ENCODE data around the gene CCDC197.

Gene CCDC197

GRCh38 chr14:93997082-93997481, at the start of gene CCDC197:
TSS of gene CCDC197 (plus strand) at chr14:93997301. CDS start at chr14:93998132, 831 bp downstream.
- DNase-seq (ENCODE audit: extremely low read depth in 1 of 2, low read depth in 1 of 2), result no peak

GRCh38 chr14:93949511-93950075, 47.5 kb upstream of the CCDC197 start:
- DNase-seq (ENCODE audit: extremely low read depth in 1 of 2, low read depth in 1 of 2), result no peak

DNA sequence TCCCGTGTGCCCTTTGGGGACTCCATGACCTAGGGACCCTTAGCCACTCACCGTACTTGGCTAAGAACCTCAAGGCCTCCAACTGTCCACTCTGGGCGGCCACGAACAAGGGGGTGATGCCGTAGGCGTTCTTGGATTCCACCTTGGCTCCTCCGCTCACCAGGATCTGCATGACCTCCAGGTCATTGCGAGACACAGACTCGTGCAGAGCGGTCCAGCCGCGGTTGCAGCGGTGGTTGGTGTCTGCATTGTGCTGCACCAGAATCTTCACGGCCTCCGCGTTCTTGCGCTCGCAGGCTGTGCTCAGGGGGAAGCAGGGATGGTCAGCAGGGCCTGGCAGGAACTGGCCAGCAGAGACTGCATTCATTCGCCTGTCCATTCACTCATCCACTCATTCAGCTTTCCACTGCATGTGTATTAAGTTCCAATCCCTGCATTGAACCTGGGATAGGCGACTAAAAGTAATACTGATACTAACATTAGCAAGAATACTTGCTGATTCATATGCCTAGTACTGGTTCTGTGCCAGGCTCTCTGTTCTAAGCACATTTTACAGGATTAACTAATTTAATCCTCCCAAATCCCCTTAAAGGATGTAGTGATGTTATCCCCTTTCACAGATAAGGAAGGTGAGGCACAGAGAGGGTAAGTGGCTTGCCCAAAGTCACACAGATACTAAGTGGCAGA, 46.0 kb upstream of the CCDC197 start:
- no peak for DNase-seq (ENCODE audit: extremely low read depth in 1 of 2, low read depth in 1 of 2)

DNA sequence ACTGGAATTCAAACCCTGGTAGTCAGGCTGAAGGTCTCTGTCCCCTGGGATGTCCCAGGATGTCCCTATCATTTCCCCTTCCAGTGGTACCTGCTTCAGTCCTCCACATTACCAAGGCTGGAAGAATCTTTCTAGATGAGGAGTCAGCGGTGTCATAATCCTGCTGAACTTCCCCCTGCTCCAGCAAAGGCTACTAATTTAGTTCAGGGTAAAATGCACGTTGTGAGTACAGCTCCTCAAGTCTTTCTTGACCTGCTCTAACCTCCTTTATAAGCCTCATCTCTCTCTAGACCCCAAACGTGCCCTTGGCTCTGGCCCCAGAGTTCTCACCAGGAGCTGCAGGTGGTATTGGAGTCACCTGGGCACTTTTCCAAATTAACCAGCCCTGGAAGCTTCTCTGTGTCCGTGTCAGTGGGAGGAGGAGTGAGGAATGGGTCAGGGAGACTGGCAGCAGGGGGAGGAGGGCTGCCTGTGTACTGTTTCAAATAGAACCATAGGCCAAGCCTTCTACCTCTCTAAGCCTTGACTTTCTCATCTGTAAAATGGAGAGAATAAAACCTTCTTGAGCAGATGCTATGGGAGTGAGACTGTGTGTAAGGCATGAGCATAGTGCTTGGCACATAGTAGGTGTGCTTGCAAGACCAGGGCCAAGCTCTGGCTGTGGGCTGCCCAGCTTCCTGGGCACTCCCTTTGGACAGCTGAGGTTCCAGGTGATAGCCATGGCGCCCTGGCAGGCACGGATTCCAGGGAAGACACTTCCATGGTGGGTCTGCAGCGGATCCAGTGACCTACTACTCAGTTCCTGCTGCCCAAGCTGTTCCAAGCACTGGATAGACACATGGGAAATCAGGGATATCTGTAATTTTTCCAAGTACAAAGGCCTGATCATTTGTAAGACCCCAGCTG, 45.2 kb upstream of the CCDC197 start:
- DNase-seq (ENCODE audit: extremely low read depth in 1 of 2, low read depth in 1 of 2), result no peak

- DNase-seq (ENCODE audit: extremely low read depth in 1 of 2, low read depth in 1 of 2), result no peak
These were observed 44.3 kb upstream of the CCDC197 start for GRCh38 chr14:93952829-93953228.

DNA sequence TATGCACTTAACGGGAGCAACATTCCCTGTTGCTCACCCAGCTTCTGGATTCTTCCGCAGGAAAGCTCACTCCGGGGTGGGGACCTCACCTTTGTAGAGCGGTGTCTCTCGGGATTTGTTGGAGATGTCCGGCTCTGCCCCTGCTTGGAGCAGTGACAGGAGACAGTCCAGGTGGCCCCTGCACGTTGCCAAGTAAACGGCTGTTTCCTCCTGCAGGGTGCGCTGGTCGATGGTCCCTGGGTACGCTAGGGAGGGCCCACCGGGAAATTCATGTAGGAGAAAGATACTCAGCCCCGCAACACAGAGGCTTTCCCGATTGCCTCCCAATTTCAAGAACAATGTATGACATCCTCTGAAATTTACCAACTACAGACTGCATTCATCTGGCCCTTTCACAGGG, 43.8 kb upstream of the CCDC197 start:
- no peak for DNase-seq (ENCODE audit: extremely low read depth in 1 of 2, low read depth in 1 of 2)

DNA sequence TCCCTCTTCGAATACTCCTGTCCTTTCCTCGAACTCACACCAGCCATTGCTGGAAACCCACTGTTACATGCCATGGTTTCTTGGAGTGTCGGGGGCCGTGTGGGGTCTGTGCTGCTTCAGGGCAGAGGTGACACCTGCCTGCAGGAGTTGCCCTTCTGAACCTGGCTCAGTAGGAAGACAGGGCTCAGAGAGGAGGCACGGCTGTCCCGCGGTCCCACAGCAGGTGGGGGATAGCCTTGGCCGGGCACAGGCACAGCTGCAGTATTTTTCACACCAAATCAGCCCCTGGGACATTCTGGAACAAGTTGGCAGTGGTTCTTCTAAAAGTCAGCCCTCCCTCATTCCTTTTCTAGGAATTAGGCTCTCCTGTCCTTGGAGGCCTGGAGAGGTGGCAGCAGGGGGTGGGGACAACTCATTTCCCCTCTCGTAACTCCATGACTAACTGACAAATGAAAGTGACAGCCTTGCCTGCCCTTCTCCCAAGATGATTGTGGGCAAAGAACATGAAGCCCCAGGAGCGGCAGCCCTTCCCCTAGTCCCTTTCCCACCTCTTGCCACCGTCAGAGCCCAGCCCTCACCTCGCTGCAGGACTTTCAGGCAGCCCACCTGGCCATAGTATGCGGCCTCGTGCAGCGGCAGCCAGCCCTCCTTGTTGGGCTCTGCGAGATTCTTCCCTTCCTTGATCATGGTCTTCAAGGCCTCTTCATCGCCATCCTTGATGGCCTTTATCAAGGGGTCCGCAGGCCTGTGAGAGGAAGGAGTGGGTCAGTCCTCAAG, 43.2 kb upstream of the CCDC197 start:
- DNase-seq (ENCODE audit: extremely low read depth in 1 of 2, low read depth in 1 of 2), result no peak

- DNase-seq (ENCODE audit: extremely low read depth in 1 of 2, low read depth in 1 of 2), result no peak
These were observed 42.6 kb upstream of the CCDC197 start for GRCh38 chr14:93954516-93954830.

- no peak for DNase-seq (ENCODE audit: extremely low read depth in 1 of 2, low read depth in 1 of 2)
These were observed 41.9 kb upstream of the CCDC197 start for GRCh38 chr14:93954900-93955849.

DNA sequence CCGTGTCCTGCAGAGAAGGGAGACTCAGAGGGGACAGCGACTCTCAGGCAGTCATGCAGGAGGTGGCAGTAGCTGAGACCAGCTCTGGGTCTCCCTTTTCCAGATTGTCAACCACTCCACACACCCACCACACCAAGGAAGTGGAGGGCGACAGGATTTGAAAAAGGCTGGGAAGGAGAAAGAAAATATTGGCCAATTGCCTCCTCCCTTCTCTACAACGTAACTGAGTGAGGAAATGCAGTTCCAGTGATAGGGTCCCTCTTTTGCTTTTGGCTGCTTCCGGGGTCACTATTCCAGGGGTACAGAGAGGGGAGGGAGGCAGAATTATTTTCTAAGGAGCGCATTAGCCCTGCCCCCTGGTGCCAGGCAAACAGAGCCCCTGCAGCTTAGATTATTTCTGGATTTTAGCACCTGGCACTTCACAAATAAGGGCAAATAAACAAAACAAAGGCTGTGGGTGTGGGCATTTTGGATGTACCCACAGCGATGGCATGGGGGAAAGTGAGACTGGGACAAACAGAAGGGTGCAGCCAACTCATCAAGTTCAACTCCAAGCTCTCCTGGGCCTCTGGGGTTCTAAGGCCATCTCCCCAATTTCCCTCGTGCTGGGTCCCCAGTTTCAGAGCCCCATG, 41.1 kb upstream of the CCDC197 start:
- no peak for DNase-seq (ENCODE audit: extremely low read depth in 1 of 2, low read depth in 1 of 2)

DNA sequence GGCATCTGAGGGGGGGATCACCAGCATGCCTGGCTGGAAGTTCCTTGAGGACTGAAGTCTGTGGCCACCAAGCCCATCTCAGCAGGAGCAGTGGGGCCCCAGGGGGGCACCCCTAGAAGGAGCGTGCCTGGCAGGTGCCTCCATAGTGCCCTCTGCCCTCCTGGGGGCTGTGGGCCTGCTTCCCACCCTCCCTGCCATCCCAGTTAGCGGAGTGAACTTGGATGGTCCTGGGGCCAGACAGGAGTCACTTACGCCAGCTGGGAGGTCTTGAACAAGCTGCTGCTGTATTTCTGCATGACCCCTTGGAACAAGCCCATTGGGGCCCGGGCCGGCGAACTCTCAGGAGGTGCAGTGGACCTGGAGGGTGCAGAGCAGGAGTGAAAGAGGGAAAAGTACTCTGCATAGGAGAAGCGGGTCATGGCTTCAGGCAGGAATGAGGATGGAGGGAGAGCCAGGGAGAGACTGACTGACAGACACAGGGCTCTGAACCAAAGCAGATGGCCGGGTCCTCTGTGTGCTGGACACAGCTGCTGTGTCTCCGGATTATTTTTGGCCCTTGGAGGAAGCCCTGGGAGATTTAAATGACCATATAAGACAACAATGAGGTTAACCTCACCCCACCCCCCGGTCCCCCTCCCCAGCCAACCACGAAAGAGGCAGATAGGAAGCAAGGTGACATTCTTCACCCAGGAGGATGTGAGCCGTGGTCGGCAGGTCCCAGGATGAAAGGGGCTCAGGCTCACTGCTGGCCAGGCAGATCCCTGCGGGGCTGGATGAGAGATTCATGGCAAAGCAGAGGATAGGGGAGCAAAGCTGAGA, 40.4 kb upstream of the CCDC197 start:
- DNase-seq (ENCODE audit: extremely low read depth in 1 of 2, low read depth in 1 of 2), result no peak

DNA sequence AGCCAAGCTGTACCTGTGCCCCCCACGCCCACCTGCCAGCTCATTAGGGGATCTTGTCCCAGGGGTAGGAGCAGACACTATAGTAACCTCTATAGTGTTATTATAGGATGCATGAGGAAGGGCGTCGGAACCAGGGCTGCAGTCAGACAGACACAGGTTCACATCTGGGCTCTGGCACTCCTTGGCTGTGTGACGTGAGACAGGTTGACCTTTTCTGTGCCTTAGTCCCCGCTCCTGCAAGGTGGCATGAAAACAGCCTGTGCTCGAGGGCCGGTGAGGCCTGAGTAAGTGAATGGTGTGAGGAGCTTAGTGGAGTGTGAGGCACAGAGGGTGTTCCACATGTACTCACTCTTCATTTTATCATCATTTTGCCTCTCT, 39.8 kb upstream of the CCDC197 start:
- DNase-seq (ENCODE audit: extremely low read depth in 1 of 2, low read depth in 1 of 2), result no peak

DNA sequence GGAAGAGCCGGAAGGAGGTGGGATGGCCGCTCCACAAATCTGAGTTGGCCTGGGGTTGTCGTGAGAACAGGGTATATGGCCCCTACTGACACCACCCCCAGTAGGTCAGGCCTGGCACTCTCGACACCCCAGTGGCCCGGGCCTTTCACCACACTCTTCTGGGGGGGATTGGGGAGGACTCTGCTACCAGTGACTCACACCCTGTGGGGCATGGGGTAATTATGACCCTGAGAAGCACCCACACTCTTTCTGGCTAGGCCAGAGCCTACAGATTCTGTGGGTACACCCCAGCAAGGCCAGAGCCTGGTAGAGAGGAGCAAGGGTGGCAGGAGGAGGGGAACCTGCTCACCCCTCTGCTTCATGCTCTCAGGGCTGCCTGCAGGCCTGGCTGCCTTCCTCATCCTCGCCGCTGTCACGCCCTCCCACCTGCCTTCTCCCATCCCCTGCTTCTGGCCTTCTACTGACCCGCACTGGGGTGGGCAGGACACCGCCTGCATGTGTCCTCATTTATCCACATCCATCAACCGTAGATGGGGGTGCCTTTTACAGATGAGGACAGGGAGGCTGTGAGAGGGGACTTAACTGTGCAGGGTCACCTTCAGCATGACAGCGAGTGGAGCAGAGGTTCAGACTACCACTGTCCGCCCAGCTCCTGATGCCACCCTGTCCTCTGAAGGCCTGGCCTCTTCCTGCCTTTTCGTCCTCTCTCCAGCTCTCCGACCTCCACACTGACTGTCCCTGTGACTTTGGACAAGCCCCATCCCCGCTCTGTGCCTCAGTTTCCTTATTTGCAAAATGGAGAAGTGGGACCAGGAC, 39.1 kb upstream of the CCDC197 start:
- DNase-seq (ENCODE audit: extremely low read depth in 1 of 2, low read depth in 1 of 2), result no peak

DNA sequence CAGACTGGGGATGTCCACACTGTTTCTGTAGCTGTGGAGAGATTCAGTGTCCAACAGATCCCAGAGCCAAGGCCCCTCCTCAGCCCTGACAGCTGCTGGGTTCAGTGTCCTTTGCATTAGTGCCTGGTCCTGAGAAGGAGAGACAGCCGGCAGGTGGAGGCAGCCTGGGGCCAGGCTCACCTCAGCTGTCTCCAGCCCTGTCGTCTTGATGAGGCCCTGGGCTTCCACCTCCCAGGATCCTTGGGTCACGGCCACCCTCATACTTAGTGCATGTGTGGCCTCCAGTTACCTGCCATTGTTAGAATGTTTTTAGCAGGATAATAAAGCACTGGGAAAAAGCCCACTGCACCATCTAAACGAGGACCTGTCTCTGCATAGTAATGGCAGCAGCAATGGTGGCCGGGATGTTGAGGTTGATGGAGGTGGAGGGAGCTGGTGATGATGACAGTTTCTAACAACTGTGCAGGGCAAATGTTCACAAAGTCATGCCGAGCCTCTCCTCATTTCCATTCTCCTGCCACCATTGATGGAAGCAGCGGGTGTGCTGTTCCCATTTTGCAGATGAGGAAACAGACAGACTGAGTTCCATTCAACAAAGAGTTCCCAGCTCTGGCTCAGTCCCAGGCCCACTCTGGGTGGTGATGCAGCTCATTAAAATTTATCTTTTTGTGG, 38.4 kb upstream of the CCDC197 start:
- no peak for DNase-seq (ENCODE audit: extremely low read depth in 1 of 2, low read depth in 1 of 2)

DNA sequence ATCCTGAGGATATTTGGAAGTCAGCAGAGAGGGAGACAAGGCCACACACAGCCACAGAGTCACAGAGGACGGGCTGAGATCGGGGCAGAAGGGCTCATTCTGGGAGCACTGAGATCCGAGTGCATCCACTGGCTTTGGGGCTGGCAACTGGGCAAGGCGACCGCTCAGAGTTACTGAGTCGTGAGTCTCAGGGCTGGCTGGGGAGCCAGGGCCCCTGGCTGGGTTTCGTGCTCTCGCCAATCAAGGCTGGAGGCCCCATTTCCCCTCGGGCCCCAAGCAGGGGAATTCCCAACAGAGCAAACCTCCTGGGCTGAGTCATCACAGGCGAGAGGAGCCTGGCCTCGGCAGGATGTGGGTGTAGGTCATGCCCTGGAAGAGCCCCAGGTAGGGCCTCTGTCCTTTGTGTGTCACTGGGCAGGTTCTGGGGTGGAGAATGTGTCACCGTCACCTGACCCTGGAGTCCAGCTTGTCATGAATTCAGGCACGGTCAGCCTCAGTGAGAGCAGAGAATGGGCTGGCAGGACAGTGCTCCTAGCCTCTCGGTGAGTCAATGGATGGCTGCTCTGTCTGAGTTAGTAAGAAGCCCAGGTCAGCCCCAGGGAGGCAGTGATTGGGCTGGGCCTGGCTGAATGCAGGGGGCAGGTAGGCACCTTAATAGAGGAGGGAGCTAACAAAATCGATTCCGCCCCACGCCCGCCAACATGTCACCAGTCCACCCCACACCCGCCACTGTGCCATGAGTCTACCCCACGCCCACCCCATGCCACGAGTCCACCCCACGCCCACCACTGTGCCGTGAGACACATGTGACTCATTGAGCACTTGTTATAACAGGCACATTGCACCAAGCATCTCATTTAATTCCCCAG, 37.6 kb upstream of the CCDC197 start:
- peak; percentile 86 to 97 for DNase-seq (ENCODE audit: extremely low read depth in 1 of 2, low read depth in 1 of 2)

DNA sequence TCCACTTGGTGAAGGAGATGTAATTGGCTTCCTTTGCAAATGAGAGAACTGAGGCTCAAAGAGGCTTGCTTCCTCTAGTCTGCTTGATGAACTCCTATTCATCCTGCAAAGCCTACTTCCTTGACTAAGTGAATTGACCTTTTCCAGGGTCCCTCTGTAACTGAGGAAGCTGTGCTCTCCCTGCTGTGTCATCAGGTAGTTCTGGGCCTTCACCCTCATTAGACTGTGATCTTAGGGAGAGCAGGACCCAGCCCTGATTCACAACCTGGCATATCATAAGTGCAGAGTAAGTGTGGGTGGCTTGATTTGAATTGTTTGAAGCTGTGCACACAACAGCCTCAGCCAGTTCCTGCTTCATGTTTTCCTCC, 37.0 kb upstream of the CCDC197 start:
- DNase-seq (ENCODE audit: extremely low read depth in 1 of 2, low read depth in 1 of 2), result peak in 1 of 2 donors; percentile 45

All from stimulated activated CD8-positive, alpha-beta memory T cell treated with anti-CD3 and anti-CD28 coated beads, Interleukin-7, amount 100 ng/mL, for 48 hours (primary cell).